Measurements from ENCODE around the gene DIPK1B. TPM values are rescaled to one million over a fixed set of nuclear protein-coding genes. Genes with fewer than 3 reads are reported as not detected.

Gene DIPK1B
- polyA plus RNA-seq, 1 of the 3 experiments (the other 2 are of a cell fraction): 24.5 TPM

DNA sequence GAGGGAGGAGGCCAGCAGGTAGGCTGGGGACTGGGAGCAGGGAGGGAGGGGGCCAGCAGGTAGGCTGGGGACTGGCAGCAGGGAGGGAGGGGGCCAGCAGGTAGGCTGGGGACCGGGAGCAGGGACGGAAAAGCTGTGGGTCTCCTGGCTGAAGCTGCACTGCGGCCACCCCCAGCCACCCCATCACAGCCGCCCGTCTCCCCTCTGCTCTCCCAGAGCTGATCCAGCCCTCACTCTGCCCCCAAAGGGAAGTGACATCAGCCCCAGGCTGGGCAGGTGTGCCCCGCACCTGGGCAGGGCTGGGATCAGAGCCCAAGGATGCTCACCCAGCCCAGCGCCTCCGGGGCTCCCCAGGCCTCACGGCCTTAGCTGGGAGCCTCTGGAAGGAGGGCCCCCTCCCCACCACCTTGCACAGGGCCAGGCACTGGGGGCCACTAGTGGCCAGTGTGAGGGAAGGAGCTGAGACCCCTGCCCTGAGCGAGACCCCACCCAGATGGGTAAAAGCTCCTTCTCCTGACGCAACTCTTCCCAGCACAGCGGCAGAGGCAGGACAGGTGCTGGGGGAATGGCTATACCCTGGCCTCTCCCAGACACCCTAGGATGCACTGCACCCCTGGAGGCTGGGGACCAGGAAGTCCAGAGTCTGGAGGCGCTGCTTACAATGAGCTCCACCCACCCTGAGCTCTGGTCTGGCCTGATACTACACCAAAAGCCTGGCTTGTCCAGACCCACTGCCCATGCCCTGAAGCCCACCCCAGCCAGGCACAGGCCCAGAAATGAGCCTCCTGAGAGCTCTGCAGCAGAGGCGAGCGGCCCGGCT, 36.7 kb upstream of the DIPK1B start:
- no peak overlapping the region for H3K9ac ChIP-seq
- H3K36me3 ChIP-seq (replicated peaks in 1 of 2; ENCODE audit: control insufficient read depth in 1 of 2, insufficient read depth in 2 of 2, low read length in 1 of 2): peaks cover 0 to 3% of the 10 kb centered on the region in 2 experiments
- no peak overlapping the region for H3K27ac ChIP-seq (ENCODE audit: low read depth in 2 of 2, low read length in 1 of 2)
- no peak overlapping the region for H3K4me2 ChIP-seq
- no peaks in the 10 kb centered on the region for H3K9me3 ChIP-seq
- no peaks in the 10 kb centered on the region for H3K27me3 ChIP-seq (ENCODE audit: insufficient read depth)
- CTCF ChIA-PET: interaction anchor here (0.9 to 6.5 kb wide), 6 partner anchors 10 to 190 kb away, joined by 3 to 44 read pairs (median 4); partner anchors contain the start of gene LCN8
- 0 out of 2 replicates have a peak, but pooled peaks cover 9% of the 10 kb centered on the region for H4K20me1 ChIP-seq (ENCODE audit: insufficient read depth)
- WGBS (ENCODE audit: low lambda C conversion rate): 93% methylated on average over 5 of the region's 16 CpGs
- H3K9me2 ChIP-seq: no peaks in the 10 kb centered on the region
- TF ChIP-seq TCF12 (IDR thresholded peaks at IDR 0.05) (no peak), RCOR1 (IDR thresholded peaks at IDR 0.05; ENCODE audit: low read length) (no peak), RAD21 (IDR thresholded peaks at IDR 0.05; ENCODE audit: low read length) (no peak), EZH2phosphoT487 (IDR thresholded peaks at IDR 0.05; ENCODE audit: borderline replicate concordance, low read depth) (no peak), EP300 (IDR thresholded peaks at IDR 0.05; ENCODE audit: borderline replicate concordance in 1 of 2, low read depth in 1 of 2, low read length in 1 of 2) (no peak), FOSL2 (IDR thresholded peaks at IDR 0.05; ENCODE audit: borderline replicate concordance, low read depth) (no peak), MEF2A (IDR thresholded peaks at IDR 0.05; ENCODE audit: borderline replicate concordance, low read depth) (no peak)
- TF ChIP-seq, protein P1, sequence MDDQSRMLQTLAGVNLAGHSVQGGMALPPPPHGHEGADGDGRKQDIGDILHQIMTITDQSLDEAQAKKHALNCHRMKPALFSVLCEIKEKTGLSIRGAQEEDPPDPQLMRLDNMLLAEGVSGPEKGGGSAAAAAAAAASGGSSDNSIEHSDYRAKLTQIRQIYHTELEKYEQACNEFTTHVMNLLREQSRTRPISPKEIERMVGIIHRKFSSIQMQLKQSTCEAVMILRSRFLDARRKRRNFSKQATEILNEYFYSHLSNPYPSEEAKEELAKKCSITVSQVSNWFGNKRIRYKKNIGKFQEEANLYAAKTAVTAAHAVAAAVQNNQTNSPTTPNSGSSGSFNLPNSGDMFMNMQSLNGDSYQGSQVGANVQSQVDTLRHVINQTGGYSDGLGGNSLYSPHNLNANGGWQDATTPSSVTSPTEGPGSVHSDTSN (IDR thresholded peaks at IDR 0.05): no peak
- TF ChIP-seq, protein P2, sequence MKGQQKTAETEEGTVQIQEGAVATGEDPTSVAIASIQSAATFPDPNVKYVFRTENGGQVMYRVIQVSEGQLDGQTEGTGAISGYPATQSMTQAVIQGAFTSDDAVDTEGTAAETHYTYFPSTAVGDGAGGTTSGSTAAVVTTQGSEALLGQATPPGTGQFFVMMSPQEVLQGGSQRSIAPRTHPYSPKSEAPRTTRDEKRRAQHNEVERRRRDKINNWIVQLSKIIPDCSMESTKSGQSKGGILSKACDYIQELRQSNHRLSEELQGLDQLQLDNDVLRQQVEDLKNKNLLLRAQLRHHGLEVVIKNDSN (IDR thresholded peaks at IDR 0.05; ENCODE audit: borderline replicate concordance, low read depth): no peak
- DNase-seq: no peak
- H2AFZ ChIP-seq (ENCODE audit: low read depth): no peak overlapping the region
- peaks cover 3% of the 10 kb centered on the region for H3F3A ChIP-seq (replicated peaks; ENCODE audit: insufficient read depth)
- H3K4me3 ChIP-seq (ENCODE audit: low read depth in 2 of 2, low read length in 1 of 2): no peak overlapping the region
- H3K4me1 ChIP-seq (ENCODE audit: control insufficient read depth in 1 of 2, insufficient read depth in 2 of 2, low read depth in 1 of 2, low read length in 1 of 2): peaks cover 0 to 24% of the 10 kb centered on the region in 2 experiments; a peak in 1 of 4 replicates
- no peaks in the 10 kb centered on the region for H3K79me2 ChIP-seq (ENCODE audit: insufficient read depth)
- POLR2A ChIA-PET: interaction anchor here (1.3 kb wide), 1 partner anchor 11 kb away, joined by 3 read pairs; the partner anchor contains the start of gene AGPAT2

DNA sequence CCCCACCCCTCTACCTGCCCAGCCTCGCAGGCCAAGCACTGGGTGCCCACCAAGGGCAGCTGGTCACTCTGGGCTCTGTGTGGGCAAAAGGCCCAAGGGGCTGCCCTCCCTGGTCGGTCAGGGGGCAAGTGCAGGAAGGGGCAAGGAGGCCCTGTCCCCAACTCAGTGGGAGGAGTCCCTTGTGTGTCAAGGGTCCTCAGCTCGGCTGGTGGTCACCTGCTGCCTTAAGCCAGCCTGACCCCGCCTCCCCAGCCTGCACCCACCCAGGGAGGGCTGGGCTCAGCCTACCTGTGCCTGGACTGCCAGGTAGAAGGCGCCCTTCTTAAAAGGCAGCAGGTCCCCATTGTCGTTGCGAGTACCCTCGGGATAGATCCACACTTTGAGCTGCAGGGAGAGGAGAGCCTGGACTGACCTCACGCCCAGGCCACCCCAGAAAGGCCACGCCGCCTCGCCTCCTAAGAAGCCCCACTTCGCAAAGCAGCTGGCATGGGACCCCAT, 36.0 kb upstream of the DIPK1B start:
- POLR2A ChIA-PET: interaction anchor here (1.3 kb wide), 1 partner anchor 10 kb away, joined by 3 read pairs; the partner anchor contains the start of gene AGPAT2
- Histone ChIP-seq H3K27ac (ENCODE audit: low read depth in 2 of 2, low read length in 1 of 2) (no peak overlapping the region), H3K79me2 (ENCODE audit: insufficient read depth) (no peaks in the 10 kb centered on the region), H3F3A (replicated peaks; ENCODE audit: insufficient read depth) (peaks cover 3% of the 10 kb centered on the region), H3K9me3 (no peaks in the 10 kb centered on the region), H3K4me1 (ENCODE audit: control insufficient read depth in 1 of 2, insufficient read depth in 2 of 2, low read depth in 1 of 2, low read length in 1 of 2) (peaks cover 0 to 21% of the 10 kb centered on the region in 2 experiments; a peak in 1 of 4 replicates), H3K9me2 (no peaks in the 10 kb centered on the region), H3K4me3 (ENCODE audit: low read depth in 2 of 2, low read length in 1 of 2) (no peak overlapping the region), H3K9ac (no peak overlapping the region), H4K20me1 (ENCODE audit: insufficient read depth) (0 out of 2 replicates have a peak, but pooled peaks cover 9% of the 10 kb centered on the region), H2AFZ (ENCODE audit: low read depth) (no peak overlapping the region), H3K4me2 (no peak overlapping the region), H3K36me3 (replicated peaks in 1 of 2; ENCODE audit: control insufficient read depth in 1 of 2, insufficient read depth in 2 of 2, low read length in 1 of 2) (peaks cover 0 to 3% of the 10 kb centered on the region in 2 experiments), H3K27me3 (ENCODE audit: insufficient read depth) (no peaks in the 10 kb centered on the region)
- CTCF ChIA-PET: interaction anchor here (0.6 to 6.5 kb wide), 8 partner anchors 9 to 191 kb away, joined by 3 to 44 read pairs (median 4); partner anchors contain the start of gene LCN8
- DNase-seq: no peak
- 100% methylated on average over 5 of the region's 13 CpGs for WGBS (ENCODE audit: low lambda C conversion rate)
- no peak for TF ChIP-seq EZH2phosphoT487 (IDR thresholded peaks at IDR 0.05; ENCODE audit: borderline replicate concordance, low read depth)
- TF ChIP-seq, protein P3, sequence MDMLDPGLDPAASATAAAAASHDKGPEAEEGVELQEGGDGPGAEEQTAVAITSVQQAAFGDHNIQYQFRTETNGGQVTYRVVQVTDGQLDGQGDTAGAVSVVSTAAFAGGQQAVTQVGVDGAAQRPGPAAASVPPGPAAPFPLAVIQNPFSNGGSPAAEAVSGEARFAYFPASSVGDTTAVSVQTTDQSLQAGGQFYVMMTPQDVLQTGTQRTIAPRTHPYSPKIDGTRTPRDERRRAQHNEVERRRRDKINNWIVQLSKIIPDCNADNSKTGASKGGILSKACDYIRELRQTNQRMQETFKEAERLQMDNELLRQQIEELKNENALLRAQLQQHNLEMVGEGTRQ (IDR thresholded peaks at IDR 0.05; ENCODE audit: borderline replicate concordance, low read depth, low read length): no peak
- no peak for TF ChIP-seq TCF12 (IDR thresholded peaks at IDR 0.05)
- no peak for TF ChIP-seq MXI1 (IDR thresholded peaks at IDR 0.05; ENCODE audit: low read depth, low read length)
- TF ChIP-seq, protein P4, sequence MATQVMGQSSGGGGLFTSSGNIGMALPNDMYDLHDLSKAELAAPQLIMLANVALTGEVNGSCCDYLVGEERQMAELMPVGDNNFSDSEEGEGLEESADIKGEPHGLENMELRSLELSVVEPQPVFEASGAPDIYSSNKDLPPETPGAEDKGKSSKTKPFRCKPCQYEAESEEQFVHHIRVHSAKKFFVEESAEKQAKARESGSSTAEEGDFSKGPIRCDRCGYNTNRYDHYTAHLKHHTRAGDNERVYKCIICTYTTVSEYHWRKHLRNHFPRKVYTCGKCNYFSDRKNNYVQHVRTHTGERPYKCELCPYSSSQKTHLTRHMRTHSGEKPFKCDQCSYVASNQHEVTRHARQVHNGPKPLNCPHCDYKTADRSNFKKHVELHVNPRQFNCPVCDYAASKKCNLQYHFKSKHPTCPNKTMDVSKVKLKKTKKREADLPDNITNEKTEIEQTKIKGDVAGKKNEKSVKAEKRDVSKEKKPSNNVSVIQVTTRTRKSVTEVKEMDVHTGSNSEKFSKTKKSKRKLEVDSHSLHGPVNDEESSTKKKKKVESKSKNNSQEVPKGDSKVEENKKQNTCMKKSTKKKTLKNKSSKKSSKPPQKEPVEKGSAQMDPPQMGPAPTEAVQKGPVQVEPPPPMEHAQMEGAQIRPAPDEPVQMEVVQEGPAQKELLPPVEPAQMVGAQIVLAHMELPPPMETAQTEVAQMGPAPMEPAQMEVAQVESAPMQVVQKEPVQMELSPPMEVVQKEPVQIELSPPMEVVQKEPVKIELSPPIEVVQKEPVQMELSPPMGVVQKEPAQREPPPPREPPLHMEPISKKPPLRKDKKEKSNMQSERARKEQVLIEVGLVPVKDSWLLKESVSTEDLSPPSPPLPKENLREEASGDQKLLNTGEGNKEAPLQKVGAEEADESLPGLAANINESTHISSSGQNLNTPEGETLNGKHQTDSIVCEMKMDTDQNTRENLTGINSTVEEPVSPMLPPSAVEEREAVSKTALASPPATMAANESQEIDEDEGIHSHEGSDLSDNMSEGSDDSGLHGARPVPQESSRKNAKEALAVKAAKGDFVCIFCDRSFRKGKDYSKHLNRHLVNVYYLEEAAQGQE (IDR thresholded peaks at IDR 0.05; ENCODE audit: low read depth, low read length): no peak
- TF ChIP-seq YY1 (IDR thresholded peaks at IDR 0.05; ENCODE audit: low read depth): no peak
- TF ChIP-seq JUND (IDR thresholded peaks at IDR 0.05): no peak
- no peak for TF ChIP-seq NFIC (IDR thresholded peaks at IDR 0.05; ENCODE audit: borderline replicate concordance)
- TF ChIP-seq RAD21 (IDR thresholded peaks at IDR 0.05; ENCODE audit: low read length): no peak
- TF ChIP-seq FOXM1 (IDR thresholded peaks at IDR 0.05; ENCODE audit: low read depth): no peak
- TF ChIP-seq CHD2 (IDR thresholded peaks at IDR 0.05; ENCODE audit: low read length, partially characterized antibody): no peak

Data from SK-N-SH (cell line).